Measurements from ENCODE around the gene MSMO1. TPM values are rescaled to one million over a fixed set of nuclear protein-coding genes. Genes with fewer than 3 reads are reported as not detected.

The MSMO1 gene
- total and polyA plus RNA-seq, 2 experiments from 2014 or later: 145 to 272 TPM

DNA sequence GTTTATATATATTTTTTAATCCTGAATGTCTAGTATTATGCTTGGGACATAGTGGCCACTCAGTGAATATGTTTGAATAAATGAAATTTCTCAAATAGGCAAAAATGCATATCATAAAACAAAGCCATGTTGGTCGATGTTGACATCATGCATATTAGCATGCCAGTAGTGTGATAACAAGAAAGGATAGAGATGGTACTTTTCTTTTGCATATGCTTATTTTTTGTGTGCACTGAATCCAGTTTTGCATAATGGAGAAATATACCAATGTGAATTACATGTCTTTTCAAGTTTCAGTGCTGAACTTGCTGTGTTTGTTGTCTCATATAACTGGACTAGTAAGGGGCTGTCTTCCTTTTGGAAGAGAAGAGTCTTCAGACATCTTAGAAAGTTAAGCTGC, 58.9 kb downstream of the MSMO1 start:
- no peak for DNase-seq (ENCODE audit: low spot score)
- no peaks in the 10 kb centered on the region for H3K9me3 Mint-ChIP-seq
- no peaks in the 10 kb centered on the region for H3K27me3 Mint-ChIP-seq (ENCODE audit: insufficient read depth, low read depth, poor library complexity)
- H3K4me3 Mint-ChIP-seq: no peak overlapping the region
- Histone ChIP-seq H3K4me3 (no peak overlapping the region), H3K27me3 (ENCODE audit: insufficient read depth) (no peaks in the 10 kb centered on the region), H3K4me2 (no peak overlapping the region), H4K20me1 (replicated peaks; ENCODE audit: insufficient read depth) (no peaks in the 10 kb centered on the region), H3K27ac (ENCODE audit: low read depth) (no peak overlapping the region), H2AFZ (no peak overlapping the region), H3K36me3 (ENCODE audit: insufficient read depth) (no peaks in the 10 kb centered on the region), H3K9me2 (ENCODE audit: insufficient read depth) (no peaks in the 10 kb centered on the region), H3K4me1 (ENCODE audit: insufficient read depth) (peaks cover 7% of the 10 kb centered on the region), H3K79me2 (replicated peaks; ENCODE audit: insufficient read depth) (no peaks in the 10 kb centered on the region), H3F3A (replicated peaks; ENCODE audit: low read depth) (no peaks in the 10 kb centered on the region)
- H3K27ac Mint-ChIP-seq: no peak overlapping the region
- no peaks in the 10 kb centered on the region for H3K36me3 Mint-ChIP-seq (ENCODE audit: low read depth)
- no peak for TF ChIP-seq CREB1 (CRISPR knock-in tag; IDR thresholded peaks at IDR 0.05; ENCODE audit: low read depth)
- TF ChIP-seq EZH2 (IDR thresholded peaks at IDR 0.05; ENCODE audit: low read depth, unreplicated experiment): no peak
- no peak for TF ChIP-seq NANOG (IDR thresholded peaks at IDR 0.05; ENCODE audit: borderline replicate concordance)
- no peak for TF ChIP-seq STAT1 (IDR thresholded peaks at IDR 0.05; ENCODE audit: unreplicated experiment)
- no peak for TF ChIP-seq JUNB (IDR thresholded peaks at IDR 0.05; ENCODE audit: unreplicated experiment)
- no peak for TF ChIP-seq EZH2phosphoT487 (IDR thresholded peaks at IDR 0.05; ENCODE audit: unreplicated experiment)
- TF ChIP-seq, protein P1, sequence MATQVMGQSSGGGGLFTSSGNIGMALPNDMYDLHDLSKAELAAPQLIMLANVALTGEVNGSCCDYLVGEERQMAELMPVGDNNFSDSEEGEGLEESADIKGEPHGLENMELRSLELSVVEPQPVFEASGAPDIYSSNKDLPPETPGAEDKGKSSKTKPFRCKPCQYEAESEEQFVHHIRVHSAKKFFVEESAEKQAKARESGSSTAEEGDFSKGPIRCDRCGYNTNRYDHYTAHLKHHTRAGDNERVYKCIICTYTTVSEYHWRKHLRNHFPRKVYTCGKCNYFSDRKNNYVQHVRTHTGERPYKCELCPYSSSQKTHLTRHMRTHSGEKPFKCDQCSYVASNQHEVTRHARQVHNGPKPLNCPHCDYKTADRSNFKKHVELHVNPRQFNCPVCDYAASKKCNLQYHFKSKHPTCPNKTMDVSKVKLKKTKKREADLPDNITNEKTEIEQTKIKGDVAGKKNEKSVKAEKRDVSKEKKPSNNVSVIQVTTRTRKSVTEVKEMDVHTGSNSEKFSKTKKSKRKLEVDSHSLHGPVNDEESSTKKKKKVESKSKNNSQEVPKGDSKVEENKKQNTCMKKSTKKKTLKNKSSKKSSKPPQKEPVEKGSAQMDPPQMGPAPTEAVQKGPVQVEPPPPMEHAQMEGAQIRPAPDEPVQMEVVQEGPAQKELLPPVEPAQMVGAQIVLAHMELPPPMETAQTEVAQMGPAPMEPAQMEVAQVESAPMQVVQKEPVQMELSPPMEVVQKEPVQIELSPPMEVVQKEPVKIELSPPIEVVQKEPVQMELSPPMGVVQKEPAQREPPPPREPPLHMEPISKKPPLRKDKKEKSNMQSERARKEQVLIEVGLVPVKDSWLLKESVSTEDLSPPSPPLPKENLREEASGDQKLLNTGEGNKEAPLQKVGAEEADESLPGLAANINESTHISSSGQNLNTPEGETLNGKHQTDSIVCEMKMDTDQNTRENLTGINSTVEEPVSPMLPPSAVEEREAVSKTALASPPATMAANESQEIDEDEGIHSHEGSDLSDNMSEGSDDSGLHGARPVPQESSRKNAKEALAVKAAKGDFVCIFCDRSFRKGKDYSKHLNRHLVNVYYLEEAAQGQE (IDR thresholded peaks at IDR 0.05; ENCODE audit: unreplicated experiment): no peak
- no peak for TF ChIP-seq POLR2AphosphoS5 (IDR thresholded peaks at IDR 0.05; ENCODE audit: low read depth)
- TF ChIP-seq, protein P2, sequence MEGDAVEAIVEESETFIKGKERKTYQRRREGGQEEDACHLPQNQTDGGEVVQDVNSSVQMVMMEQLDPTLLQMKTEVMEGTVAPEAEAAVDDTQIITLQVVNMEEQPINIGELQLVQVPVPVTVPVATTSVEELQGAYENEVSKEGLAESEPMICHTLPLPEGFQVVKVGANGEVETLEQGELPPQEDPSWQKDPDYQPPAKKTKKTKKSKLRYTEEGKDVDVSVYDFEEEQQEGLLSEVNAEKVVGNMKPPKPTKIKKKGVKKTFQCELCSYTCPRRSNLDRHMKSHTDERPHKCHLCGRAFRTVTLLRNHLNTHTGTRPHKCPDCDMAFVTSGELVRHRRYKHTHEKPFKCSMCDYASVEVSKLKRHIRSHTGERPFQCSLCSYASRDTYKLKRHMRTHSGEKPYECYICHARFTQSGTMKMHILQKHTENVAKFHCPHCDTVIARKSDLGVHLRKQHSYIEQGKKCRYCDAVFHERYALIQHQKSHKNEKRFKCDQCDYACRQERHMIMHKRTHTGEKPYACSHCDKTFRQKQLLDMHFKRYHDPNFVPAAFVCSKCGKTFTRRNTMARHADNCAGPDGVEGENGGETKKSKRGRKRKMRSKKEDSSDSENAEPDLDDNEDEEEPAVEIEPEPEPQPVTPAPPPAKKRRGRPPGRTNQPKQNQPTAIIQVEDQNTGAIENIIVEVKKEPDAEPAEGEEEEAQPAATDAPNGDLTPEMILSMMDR (conservative IDR thresholded peaks at IDR 0.05; ENCODE audit: low read depth in 2 of 2): no peak
- TF ChIP-seq, protein P3, sequence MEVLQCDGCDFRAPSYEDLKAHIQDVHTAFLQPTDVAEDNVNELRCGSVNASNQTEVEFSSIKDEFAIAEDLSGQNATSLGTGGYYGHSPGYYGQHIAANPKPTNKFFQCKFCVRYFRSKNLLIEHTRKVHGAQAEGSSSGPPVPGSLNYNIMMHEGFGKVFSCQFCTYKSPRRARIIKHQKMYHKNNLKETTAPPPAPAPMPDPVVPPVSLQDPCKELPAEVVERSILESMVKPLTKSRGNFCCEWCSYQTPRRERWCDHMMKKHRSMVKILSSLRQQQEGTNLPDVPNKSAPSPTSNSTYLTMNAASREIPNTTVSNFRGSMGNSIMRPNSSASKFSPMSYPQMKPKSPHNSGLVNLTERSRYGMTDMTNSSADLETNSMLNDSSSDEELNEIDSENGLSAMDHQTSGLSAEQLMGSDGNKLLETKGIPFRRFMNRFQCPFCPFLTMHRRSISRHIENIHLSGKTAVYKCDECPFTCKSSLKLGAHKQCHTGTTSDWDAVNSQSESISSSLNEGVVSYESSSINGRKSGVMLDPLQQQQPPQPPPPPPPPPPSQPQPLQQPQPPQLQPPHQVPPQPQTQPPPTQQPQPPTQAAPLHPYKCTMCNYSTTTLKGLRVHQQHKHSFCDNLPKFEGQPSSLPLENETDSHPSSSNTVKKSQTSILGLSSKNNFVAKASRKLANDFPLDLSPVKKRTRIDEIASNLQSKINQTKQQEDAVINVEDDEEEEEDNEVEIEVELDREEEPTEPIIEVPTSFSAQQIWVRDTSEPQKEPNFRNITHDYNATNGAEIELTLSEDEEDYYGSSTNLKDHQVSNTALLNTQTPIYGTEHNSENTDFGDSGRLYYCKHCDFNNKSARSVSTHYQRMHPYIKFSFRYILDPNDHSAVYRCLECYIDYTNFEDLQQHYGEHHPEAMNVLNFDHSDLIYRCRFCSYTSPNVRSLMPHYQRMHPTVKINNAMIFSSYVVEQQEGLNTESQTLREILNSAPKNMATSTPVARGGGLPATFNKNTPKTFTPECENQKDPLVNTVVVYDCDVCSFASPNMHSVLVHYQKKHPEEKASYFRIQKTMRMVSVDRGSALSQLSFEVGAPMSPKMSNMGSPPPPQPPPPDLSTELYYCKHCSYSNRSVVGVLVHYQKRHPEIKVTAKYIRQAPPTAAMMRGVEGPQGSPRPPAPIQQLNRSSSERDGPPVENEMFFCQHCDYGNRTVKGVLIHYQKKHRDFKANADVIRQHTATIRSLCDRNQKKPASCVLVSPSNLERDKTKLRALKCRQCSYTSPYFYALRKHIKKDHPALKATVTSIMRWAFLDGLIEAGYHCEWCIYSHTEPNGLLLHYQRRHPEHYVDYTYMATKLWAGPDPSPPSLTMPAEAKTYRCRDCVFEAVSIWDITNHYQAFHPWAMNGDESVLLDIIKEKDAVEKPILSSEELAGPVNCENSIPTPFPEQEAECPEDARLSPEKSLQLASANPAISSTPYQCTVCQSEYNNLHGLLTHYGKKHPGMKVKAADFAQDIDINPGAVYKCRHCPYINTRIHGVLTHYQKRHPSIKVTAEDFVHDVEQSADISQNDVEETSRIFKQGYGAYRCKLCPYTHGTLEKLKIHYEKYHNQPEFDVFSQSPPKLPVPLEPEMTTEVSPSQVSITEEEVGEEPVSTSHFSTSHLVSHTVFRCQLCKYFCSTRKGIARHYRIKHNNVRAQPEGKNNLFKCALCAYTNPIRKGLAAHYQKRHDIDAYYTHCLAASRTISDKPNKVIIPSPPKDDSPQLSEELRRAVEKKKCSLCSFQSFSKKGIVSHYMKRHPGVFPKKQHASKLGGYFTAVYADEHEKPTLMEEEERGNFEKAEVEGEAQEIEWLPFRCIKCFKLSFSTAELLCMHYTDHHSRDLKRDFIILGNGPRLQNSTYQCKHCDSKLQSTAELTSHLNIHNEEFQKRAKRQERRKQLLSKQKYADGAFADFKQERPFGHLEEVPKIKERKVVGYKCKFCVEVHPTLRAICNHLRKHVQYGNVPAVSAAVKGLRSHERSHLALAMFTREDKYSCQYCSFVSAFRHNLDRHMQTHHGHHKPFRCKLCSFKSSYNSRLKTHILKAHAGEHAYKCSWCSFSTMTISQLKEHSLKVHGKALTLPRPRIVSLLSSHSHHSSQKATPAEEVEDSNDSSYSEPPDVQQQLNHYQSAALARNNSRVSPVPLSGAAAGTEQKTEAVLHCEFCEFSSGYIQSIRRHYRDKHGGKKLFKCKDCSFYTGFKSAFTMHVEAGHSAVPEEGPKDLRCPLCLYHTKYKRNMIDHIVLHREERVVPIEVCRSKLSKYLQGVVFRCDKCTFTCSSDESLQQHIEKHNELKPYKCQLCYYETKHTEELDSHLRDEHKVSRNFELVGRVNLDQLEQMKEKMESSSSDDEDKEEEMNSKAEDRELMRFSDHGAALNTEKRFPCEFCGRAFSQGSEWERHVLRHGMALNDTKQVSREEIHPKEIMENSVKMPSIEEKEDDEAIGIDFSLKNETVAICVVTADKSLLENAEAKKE (CRISPR knock-in tag; IDR thresholded peaks at IDR 0.05): no peak
- TF ChIP-seq ZNF331 (CRISPR knock-in tag; IDR thresholded peaks at IDR 0.05; ENCODE audit: low read depth): no peak
- TF ChIP-seq, protein P4, sequence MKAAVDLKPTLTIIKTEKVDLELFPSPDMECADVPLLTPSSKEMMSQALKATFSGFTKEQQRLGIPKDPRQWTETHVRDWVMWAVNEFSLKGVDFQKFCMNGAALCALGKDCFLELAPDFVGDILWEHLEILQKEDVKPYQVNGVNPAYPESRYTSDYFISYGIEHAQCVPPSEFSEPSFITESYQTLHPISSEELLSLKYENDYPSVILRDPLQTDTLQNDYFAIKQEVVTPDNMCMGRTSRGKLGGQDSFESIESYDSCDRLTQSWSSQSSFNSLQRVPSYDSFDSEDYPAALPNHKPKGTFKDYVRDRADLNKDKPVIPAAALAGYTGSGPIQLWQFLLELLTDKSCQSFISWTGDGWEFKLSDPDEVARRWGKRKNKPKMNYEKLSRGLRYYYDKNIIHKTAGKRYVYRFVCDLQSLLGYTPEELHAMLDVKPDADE (IDR thresholded peaks at IDR 0.05): no peak
- TF ChIP-seq ZNF114 (CRISPR knock-in tag; IDR thresholded peaks at IDR 0.05): no peak
- no peak for ATAC-seq
- H3K4me1 Mint-ChIP-seq: peaks cover 17% of the 10 kb centered on the region

Data from GM23338 (cell line).